Measurements from ENCODE around the gene DCDC1.

DCDC1 gene

DNA sequence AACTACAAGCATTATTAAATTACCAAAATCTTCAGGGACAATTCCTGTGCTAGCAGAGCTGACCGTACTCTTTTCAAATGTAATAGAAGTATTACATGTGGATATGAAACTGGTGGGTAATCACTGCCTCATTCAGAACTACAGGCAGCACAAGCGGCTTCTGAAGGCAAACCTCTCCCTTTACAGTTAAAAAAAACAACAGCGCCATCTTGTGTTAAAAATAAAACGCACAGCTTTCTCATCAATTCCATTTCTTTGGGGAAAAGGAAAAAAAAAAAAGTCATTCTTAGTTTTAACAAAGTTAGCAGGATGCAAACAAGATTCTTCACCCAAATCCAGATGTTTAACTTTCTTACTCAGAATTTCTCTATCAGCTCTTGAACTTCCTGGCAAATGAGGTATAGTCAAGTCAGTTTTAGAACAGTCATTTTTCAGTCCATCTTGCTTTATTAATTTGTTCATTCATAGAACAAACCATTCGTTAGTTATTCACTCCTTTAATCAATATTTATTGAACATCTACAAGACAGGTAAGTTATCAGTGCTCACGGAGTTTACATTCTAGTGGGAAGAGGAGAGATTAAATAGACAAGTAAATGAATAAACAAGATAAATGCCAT is 451.6 kb downstream of the DCDC1 start:
- in situ Hi-C loops (cut with MboI; ENCODE audit: low sequenced_read_pairs), result no loop called here

DNA sequence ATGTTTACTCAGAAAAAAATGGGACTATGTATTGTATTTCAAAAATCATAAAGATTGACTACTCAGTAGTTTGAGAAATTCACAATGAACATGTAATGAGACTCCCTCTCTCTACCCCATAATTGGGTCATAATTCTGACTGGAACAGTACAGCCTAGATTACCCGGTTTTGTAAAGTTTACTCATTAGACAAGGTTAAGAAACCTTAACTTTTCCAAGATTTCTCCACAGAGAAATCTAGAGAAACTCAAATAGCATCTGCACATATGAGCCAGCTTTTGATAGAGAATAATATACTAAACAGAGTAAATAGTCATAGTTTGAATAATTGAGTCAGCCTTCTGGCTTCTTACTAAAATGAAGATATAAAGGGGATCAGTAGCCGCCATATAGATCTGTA is 452.3 kb downstream of the DCDC1 start:
- in situ Hi-C loops (cut with MboI; ENCODE audit: low sequenced_read_pairs), result no loop called here

DNA sequence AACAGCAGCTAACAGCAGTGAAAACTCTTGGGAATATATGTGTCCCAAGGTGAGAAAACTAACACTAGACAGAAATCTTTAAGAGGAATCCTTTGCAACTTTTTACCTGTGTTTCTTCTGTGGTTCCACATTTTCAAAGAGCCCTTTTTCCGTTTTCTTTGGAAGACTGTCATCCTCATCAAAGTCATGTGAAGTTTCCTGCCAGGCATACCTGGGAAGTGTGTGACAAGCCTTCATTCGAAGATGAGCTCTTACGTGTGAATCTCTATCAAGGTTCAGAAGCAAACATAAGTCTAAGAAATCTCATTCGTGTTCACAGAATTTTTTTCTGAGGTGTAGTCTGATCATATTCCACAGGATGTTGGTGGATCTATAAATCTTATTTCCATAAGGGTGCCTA is 452.8 kb downstream of the DCDC1 start:
- in situ Hi-C loops (cut with MboI; ENCODE audit: low sequenced_read_pairs), result no loop called here

DNA sequence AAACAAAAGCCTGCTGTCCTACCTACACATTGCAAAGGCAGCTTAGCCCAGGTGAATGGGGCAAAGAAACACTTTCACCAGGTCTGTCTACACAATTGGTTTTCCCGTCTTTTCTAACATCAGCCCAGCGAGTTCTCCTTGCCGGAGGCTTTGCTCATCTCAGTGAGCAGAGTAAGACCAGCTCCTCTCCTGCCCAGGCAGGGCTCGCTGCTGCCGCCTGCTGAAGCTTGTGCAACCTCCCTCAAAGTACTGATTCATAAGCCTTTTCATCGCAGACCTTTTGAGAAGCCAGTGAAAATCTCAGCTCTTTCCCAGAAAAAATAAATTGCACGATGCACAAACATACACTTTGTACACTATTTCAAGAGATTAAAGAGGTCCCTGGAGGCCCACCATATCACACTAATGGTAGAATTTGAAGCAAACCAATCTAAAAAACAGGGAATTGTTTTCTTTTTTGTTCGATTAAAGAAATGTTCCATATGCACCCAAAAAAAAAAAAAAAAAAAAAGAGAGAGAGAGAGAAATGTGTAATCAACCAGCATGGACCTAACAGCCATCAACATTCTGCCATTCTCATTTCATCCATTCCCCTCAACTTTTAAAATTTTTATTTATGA is 455.3 kb downstream of the DCDC1 start:
- in situ Hi-C loops (cut with MboI; ENCODE audit: low sequenced_read_pairs), result no loop called here

DNA sequence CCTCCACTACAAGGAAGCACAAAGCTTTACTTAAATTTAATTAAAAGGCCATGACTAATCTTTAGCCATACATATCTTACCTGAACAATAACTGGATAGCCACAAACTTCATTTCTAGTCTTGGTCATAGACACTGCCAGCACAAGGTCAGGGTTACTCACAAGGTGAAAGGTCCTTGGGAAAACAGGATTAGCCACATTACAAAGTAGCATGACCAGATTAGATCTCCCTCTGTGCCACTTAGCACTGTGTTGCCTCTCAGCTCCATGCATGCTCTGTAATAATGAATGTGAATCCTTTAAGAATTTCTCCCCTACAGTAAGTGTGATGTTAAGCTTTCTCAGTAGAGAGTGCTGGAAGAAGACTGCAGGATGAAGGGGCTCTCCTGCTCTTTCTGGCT is 458.3 kb downstream of the DCDC1 start:
- in situ Hi-C loops (cut with MboI; ENCODE audit: low sequenced_read_pairs), result no loop called here

DNA sequence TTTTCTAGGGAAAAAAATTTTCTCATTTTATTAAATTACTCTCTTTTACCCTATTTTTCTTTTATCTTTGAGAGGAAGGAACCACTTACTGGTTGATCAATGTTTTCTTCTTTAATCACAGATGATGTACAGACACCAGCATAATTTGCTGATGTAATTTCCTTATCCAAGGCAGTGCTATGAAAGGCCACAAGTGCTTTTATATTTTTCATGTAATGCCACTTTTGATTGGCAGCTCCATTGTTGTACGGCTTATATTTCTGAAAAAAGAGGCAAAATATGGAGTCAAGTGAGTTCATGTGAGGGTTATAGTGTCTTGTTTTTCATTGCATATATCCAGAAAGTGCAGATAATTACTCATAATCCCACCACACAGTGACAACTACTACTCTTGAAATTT is 460.7 kb downstream of the DCDC1 start:
- in situ Hi-C loops (cut with MboI; ENCODE audit: low sequenced_read_pairs), result no loop called here

DNA sequence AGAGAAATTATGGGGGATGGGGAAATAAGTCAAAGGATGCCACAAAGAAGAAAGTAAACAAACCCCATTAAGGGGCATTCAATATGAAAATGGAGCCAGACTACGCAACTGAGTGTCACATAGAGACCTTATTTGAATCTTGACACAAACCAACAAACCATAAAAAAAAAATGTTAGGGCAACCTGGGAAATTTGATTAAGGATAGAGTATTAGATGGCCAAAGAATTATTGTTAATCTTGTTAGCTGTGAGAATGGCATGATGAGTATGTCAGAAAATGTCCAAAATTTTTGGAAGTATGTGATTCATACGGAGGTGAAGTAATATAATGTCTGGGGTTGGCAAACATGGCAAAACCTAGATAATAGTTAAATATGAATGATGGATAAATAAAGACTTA is 461.3 kb downstream of the DCDC1 start:
- in situ Hi-C loops (cut with MboI; ENCODE audit: low sequenced_read_pairs), result no loop called here

DNA sequence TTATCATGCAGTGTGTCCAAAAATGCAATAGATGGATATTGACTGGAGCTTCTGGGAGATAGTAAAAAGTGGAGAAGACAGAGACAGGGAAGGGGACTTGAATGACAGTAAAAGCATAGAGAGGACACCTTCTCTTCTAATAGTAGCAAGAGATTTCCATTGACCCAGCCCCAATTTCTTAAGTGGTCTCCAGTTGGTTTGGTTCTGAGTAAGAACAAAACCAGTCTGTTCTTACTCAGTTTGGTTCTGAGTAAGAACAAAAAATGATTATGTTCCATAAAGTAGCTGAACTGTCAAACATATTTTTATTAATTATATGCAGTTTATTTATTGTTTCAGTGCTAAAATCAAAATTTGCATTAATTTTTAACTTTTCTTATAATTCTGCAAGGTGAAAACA is 466.6 kb downstream of the DCDC1 start:
- in situ Hi-C loops (cut with MboI; ENCODE audit: low sequenced_read_pairs), result no loop called here

DNA sequence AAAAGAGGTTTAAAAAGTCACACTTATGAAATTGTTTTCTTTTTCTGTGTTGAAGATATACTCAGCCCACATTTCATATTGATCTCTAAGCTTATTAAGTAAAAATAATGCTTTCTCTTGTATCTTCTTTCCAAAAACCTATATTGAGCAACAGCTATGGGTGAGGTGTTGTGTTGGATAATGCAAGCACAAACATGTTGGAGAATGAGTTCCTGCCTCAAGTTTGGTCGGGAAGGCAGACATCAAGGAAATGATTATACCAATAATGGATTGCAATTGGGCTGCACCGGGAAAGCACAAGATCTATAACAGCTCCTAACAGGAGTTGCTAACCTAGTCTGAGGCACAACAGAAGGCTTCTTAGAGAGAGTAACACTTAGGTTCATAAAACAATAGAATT is 474.5 kb downstream of the DCDC1 start:
- in situ Hi-C loops (cut with MboI; ENCODE audit: low sequenced_read_pairs), result no loop called here

DNA sequence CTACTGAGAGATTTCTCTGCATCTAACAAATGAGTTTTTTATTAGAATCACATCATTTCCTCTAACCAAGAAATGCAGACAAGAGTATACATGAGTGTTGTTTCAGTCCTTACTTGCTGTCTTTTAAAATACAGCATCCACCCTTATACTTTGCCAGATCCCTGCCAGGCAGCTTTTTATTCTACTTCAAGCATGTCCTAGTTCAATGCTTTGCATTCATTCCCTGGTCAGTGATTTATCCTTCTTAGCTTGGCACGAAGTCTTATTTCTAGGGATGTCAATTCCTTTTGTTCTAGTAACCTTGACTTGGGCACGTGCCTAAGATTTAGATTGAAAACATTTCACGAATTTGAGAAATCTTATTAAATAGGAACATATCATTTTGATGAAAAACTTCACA is 476.2 kb downstream of the DCDC1 start:
- in situ Hi-C loops (cut with MboI; ENCODE audit: low sequenced_read_pairs), result no loop called here

DNA sequence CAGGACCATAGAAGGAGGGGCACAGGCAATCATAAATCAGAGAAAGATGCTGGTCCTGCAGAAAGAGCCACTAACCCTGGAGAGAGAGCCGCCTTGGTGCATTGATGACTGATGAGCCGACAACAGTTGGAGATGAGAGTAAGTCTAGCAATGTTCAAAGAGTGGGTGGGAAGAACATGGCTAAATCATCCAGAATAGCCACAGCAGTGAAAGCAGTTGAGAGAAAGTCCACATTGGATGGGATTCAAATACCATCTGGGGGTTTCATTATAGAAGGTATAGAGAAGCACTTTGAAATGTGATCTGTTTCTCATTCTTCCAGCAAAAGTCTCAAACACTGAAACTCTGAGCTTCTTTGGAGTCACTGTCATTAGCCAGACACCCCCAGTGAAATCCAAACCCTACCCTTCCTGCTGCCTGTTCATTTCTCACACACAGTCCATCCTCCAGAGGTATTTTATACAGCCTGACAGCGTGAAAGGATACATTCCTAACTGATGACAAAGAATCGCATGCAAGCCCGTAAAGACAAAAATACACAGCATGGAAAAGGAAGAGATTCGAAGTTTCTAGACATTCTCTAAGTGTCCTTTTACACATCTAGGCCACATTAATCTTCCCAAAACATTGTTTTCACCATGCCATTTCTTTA is 480.3 kb downstream of the DCDC1 start:
- in situ Hi-C loops (cut with MboI; ENCODE audit: low sequenced_read_pairs), result no loop called here

DNA sequence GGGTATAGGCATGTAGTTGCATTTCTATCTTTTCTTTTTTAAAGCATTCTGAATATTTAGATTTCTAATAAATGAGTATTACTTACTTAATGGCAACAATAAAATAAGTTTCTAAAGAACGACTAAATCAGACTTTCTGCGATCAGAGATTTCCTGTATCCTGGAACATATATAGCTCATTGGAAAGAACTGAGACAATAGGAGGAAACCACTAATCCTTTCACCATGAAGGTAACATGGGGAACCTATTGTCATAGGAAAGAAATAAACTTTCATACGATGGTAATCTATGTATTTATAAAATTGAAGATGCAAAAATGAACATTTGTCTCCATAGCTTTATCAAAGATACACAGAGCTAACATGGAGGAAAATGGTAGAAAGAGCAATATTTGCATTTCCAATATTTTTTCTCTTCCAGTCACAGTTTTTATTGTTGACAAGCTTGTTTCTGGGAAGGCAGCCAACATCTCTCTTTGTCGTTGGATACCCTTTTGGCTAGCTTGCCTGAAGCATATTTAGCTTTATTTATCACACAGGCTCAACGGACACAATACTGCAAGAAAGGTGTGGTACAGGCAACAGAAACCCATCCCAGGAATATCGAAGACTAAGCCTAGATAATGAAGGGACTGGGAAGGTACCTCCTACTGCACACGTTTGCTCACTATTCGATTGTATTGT is 490.1 kb downstream of the DCDC1 start:
- in situ Hi-C loops (cut with MboI; ENCODE audit: low sequenced_read_pairs), result no loop called here

DNA sequence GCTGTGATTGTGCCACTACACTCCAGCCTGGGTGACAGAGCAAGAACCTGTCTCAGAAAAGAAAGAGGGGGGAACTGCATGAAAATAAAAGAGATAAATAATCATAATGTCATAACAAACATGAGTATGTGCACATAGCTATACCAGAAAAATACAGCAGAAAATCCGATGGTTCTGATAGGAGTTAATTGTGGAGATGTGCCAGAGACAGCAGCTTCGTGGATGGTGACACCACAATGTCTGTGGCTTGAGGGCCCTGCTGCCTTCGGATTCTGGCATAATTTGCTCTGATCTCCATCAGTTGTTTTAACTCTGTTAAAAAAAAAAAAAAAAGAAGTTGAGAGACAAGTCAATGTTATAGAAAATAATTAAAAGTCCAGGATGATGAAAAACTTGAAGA is 491.1 kb downstream of the DCDC1 start:
- in situ Hi-C loops (cut with MboI; ENCODE audit: low sequenced_read_pairs), result no loop called here

DNA sequence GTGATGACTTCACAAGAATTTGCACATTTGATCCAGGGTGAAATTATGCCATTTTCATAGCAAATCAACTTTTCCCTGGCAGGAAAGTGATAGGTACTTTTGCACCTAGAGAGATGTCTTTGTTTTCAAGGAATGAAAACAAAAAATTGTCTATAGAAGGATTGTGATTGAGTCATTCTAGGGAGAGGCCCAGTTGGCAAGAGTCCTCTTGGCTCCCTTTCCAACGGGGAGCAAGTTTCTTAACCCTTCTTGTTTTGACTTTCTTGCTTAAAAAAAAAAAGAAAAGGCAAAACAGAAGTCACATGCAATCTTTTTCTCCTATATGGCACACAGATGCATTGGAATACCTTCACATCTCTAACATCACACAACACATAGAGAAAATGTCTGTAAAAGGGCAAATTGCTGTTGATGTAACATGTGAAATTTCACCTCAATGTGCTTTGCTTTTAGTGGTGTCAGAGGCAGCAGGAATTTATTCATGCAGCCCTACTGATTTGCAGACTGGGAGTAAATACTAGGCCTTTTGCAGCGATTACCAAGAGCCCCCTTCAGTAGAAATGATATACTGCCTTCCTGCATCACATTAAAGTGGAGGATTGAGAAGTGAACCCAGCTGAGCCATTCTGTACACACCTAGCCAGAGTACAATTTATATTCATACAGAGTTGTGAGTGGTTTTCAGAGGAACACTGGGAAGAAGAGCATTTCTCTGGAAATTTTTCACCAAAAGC is 492.7 kb downstream of the DCDC1 start:
- in situ Hi-C loops (cut with MboI; ENCODE audit: low sequenced_read_pairs), result no loop called here

DNA sequence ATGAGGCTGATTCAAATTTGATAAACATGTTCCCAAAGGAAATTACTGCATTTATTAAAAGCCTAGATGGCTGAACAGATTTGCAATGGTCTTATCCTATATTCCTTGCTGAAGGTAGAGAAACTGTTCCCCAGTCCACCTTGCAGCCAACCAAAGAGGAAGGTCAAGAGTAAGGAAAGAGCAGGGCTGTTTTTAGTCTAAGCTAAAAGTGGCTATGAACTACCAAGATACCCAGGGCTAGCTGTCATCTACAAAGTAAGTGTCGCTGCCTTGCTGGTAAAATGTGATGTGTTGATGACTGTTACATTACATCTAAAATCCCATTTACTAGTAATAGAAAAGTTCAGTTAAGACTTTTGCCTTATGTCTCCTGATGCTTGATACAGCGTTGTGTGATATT is 493.3 kb downstream of the DCDC1 start:
- in situ Hi-C loops (cut with MboI; ENCODE audit: low sequenced_read_pairs), result no loop called here

DNA sequence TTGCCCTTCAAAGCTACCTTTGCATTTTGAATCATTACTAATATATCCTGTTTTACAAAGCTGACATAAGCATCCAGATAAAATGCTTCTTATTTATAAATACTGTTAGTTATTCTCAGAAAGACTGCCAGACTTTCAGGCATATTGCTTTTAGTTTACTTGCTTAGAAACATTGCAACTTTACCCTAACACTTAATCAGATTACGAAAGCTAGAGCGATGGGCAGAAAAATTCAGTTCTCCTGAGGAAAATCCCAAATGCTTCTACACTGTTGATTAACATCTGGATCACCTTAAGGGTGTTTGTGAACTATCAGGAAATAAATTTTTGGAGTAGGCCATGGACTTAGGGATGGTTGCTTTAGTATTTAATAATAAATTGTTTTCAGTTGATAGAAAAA is 493.7 kb downstream of the DCDC1 start:
- in situ Hi-C loops (cut with MboI; ENCODE audit: low sequenced_read_pairs), result no loop called here

DNA sequence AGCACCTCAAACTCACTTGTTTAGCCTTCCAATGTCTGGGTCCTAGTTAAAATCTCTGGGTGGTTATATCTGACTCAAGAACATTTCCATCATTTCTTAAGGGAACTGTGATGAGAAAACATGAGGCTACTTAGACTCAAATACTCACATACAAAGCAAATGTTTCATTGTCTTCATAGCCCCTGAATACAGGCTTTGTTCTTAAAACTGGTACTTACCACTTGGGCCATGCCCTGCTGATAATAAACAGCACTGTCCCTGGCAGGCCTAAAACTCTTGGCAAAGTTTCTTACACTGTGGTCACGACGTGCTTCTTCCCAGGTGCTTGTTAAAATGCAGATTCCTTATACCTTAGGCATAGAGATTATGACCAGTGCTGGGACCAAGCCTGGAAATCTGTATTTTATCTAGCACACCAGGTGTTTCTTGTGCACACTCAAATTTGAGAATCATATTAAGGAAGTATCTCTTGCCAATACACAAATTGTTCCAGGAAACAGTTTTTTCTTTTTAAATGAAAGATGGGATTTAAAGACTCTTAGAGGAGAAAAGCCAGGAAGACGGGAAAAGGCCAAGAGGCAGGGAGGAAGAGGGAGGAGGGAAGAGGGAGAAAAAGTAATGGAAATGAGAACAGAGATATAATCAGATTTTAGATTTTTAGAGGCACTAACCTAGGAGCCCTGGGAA is 495.5 kb downstream of the DCDC1 start:
- in situ Hi-C loops (cut with MboI; ENCODE audit: low sequenced_read_pairs), result no loop called here

DNA sequence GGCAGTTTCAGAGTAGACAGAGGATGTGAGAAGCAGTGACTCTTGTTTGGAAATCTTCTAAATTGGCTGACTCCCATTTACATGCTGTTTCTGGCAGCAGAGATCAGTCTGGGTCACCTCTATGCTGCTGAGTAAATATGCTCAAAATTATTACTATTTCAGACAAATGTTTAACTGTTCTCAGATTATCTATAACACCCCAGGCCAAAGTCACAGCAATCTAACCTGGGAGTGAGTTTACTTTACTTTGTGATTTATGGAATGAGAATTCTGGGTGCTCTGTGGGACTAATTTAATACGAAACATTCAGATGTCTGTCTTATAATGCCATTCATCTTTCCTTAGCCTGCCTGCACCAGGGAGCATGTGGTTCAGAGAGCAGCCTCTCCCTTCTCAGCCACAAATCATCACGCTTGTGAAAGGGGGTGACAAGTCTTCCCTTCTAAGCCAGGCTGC is 500.9 kb downstream of the DCDC1 start:
- in situ Hi-C loops (cut with MboI; ENCODE audit: low sequenced_read_pairs), result no loop called here

DNA sequence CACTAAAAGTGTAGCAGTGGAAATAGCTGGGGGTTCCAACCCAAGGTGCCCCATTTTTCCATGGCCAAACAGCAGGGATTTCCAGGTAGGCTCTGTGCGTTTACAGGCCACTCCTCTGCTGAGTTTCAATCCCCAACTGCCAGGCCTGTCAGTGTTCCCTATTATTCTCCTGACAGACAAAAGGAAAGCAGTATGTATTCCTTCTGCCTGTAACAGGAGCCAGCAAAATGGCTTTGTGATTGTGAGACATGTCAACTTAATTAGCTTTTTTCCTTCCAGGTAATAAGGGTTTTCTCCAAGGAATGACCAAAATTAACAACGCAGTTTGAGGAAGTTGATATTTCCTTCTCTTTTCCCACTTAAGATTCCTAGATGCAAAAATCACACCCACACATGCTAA is 506.3 kb downstream of the DCDC1 start:
- in situ Hi-C loops (cut with MboI; ENCODE audit: low sequenced_read_pairs), result no loop called here

DNA sequence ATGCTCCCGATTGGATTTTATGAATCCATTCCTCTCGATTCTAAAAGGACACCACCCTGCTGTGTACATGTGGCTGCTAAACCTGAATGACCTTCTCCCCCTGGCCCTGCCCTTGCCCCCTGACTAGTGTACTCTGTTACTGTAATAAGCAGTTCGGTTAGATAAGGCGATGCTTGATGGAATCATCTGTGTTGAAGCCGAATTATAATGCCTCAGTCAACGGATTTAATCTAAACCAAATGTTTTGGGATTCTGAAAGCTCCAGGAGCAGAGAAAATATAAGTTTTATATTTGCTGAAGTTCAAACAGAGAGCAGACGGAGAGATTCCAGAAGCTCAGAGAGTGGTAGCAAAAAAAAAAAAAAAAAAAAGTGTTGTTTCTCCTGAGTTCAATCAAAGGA is 508.0 kb downstream of the DCDC1 start:
- in situ Hi-C loops (cut with MboI; ENCODE audit: low sequenced_read_pairs), result no loop called here

DNA sequence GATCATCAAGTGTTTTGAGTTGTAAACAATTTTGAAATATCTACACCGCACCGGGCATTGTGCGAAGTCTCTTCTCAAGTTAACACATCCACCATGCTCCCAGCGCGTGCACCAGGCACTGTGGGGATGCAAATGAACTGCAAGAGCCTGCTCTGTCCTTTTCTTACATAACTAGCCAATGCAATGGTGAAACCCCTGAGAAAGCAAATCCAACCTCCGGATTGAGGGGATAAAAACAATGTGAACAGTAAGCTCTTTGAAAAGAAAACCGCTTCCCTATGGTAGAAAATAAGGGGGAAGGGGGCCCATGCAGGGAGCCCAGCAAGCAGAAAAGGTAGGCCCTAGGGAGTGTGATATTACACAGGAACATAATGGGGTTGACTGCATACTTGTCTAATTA is 508.5 kb downstream of the DCDC1 start:
- in situ Hi-C loops (cut with MboI; ENCODE audit: low sequenced_read_pairs), result no loop called here

All from hTERT RPE-1 (cell line).